ENCODE data around the gene SYT8.

GRCh38 chr11:1859004-1859403 is 24.2 kb downstream of the SYT8 start:
- no peak for TF ChIP-seq CTCF (conservative IDR thresholded peaks at IDR 0.05 in 1 of 2, IDR thresholded peaks at IDR 0.05 in 1 of 2; ENCODE audit: extremely low read depth in 1 of 2, insufficient read depth in 1 of 2, low read depth in 1 of 2, low read length in 2 of 2)
- TF ChIP-seq EZH2 (IDR thresholded peaks at IDR 0.05; ENCODE audit: borderline replicate concordance, low read length) = no peak

Measured in mammary epithelial cell (primary cell).